T-helper 1 cell treated with Interleukin-12 subunit alpha and Interleukin-12 subunit beta and Interleukin-4 antibody, amounts not matched to agents 30 μg/mL and 1 μg/mL, for 36 hours (primary cell): ENCODE results near the gene MRPL55.
A peak's percentile ranks its signal among the peaks of the same experiment; 100 is the strongest.

Experiments
- H3K27ac Mint-ChIP-seq: one replicate; pipeline ENCODE4 v1.8.0; 2021; ENCODE audit warnings: mild to moderate bottlenecking, mixed read lengths
- H3K27me3 Mint-ChIP-seq: one replicate; pipeline ENCODE4 v1.8.0; 2021; ENCODE audit warnings: low read depth, mixed read lengths
- H3K36me3 Mint-ChIP-seq: one replicate; pipeline ENCODE4 v1.8.0; 2021; ENCODE audit warnings: low read depth, mixed read lengths
- H3K4me1 Mint-ChIP-seq: one replicate; pipeline ENCODE4 v1.8.0; 2021; ENCODE audit warnings: low read depth, mixed read lengths
- H3K4me3 Mint-ChIP-seq: one replicate; pipeline ENCODE4 v1.8.0; 2021; ENCODE audit warnings: mild to moderate bottlenecking, moderate library complexity, mixed read lengths
- H3K9me3 Mint-ChIP-seq: one replicate; pipeline ENCODE4 v1.8.0; 2021; ENCODE audit warnings: mixed read lengths

Gene MRPL55

GRCh38 chr1:228093050-228093906 lies 15.8 kb downstream of the MRPL55 start:
- H3K9me3 Mint-ChIP-seq, result peaks cover 18% of the 10 kb centered on the region
- H3K27ac Mint-ChIP-seq, result no peak overlapping the region
- H3K4me1 Mint-ChIP-seq, result peaks cover 27% of the 10 kb centered on the region
- no peak overlapping the region for H3K4me3 Mint-ChIP-seq
- peaks cover 64% of the 10 kb centered on the region for H3K36me3 Mint-ChIP-seq
- no peaks in the 10 kb centered on the region for H3K27me3 Mint-ChIP-seq

- Mint-ChIP-seq H3K27ac (no peak overlapping the region), H3K4me1 (peaks cover 35% of the 10 kb centered on the region), H3K27me3 (no peaks in the 10 kb centered on the region), H3K4me3 (no peak overlapping the region), H3K9me3 (peaks cover 18% of the 10 kb centered on the region), H3K36me3 (peaks cover 66% of the 10 kb centered on the region)
Observed at GRCh38 chr1:228092342-228093049, 16.6 kb downstream of the MRPL55 start.

- Mint-ChIP-seq H3K27ac (no peak overlapping the region), H3K36me3 (peaks cover 65% of the 10 kb centered on the region), H3K4me3 (no peak overlapping the region), H3K4me1 (peaks cover 45% of the 10 kb centered on the region), H3K27me3 (no peaks in the 10 kb centered on the region), H3K9me3 (peaks cover 18% of the 10 kb centered on the region)
Observed at GRCh38 chr1:228091084-228091483, 18.0 kb downstream of the MRPL55 start.

- no peak overlapping the region for H3K4me3 Mint-ChIP-seq
- no peak overlapping the region for H3K27ac Mint-ChIP-seq
- peaks cover 16% of the 10 kb centered on the region for H3K9me3 Mint-ChIP-seq
- peaks cover 60% of the 10 kb centered on the region for H3K36me3 Mint-ChIP-seq
- no peaks in the 10 kb centered on the region for H3K27me3 Mint-ChIP-seq
- peaks cover 47% of the 10 kb centered on the region for H3K4me1 Mint-ChIP-seq
Observed at GRCh38 chr1:228090613-228091081, 18.5 kb downstream of the MRPL55 start.

GRCh38 chr1:228089519-228090380 lies 19.3 kb downstream of the MRPL55 start:
- H3K9me3 Mint-ChIP-seq, result peaks cover 7% of the 10 kb centered on the region
- peaks cover 54% of the 10 kb centered on the region for H3K4me1 Mint-ChIP-seq
- H3K27me3 Mint-ChIP-seq, result no peaks in the 10 kb centered on the region
- H3K27ac Mint-ChIP-seq, result no peak overlapping the region
- H3K4me3 Mint-ChIP-seq, result no peak overlapping the region
- H3K36me3 Mint-ChIP-seq, result peaks cover 59% of the 10 kb centered on the region

GRCh38 chr1:228088586-228089498 lies 20.3 kb downstream of the MRPL55 start:
- Mint-ChIP-seq H3K4me1 (peaks cover 63% of the 10 kb centered on the region), H3K36me3 (peaks cover 57% of the 10 kb centered on the region), H3K27me3 (no peaks in the 10 kb centered on the region), H3K27ac (peak overlapping the region; percentile 34), H3K4me3 (no peak overlapping the region), H3K9me3 (no peaks in the 10 kb centered on the region)

GRCh38 chr1:228087771-228088251 lies 21.3 kb downstream of the MRPL55 start:
- Mint-ChIP-seq H3K36me3 (peaks cover 60% of the 10 kb centered on the region), H3K4me3 (peak overlapping the region; percentile 42), H3K27me3 (no peaks in the 10 kb centered on the region), H3K27ac (peak overlapping the region; percentile 82), H3K4me1 (peaks cover 68% of the 10 kb centered on the region), H3K9me3 (no peaks in the 10 kb centered on the region)

GRCh38 chr1:228085287-228085951 lies 23.7 kb downstream of the MRPL55 start:
- peaks cover 38% of the 10 kb centered on the region for H3K36me3 Mint-ChIP-seq
- H3K27ac Mint-ChIP-seq, result peak overlapping the region; percentile 92
- H3K9me3 Mint-ChIP-seq, result no peaks in the 10 kb centered on the region
- no peaks in the 10 kb centered on the region for H3K27me3 Mint-ChIP-seq
- peak overlapping the region; percentile 94 for H3K4me3 Mint-ChIP-seq
- H3K4me1 Mint-ChIP-seq, result peaks cover 61% of the 10 kb centered on the region

GRCh38 chr1:228084797-228085196 lies 24.3 kb downstream of the MRPL55 start:
- Mint-ChIP-seq H3K4me1 (peaks cover 61% of the 10 kb centered on the region), H3K36me3 (peaks cover 36% of the 10 kb centered on the region), H3K9me3 (no peaks in the 10 kb centered on the region), H3K27me3 (no peaks in the 10 kb centered on the region), H3K27ac (peak overlapping the region; percentile 92), H3K4me3 (peak overlapping the region; percentile 94)

GRCh38 chr1:228084325-228084724 lies 24.8 kb downstream of the MRPL55 start:
- Mint-ChIP-seq H3K36me3 (peaks cover 34% of the 10 kb centered on the region), H3K27ac (peak overlapping the region; percentile 92), H3K9me3 (no peaks in the 10 kb centered on the region), H3K27me3 (no peaks in the 10 kb centered on the region), H3K4me1 (peaks cover 61% of the 10 kb centered on the region), H3K4me3 (peak overlapping the region; percentile 94)

GRCh38 chr1:228083871-228084278 lies 25.2 kb downstream of the MRPL55 start:
- H3K27me3 Mint-ChIP-seq, result no peaks in the 10 kb centered on the region
- no peaks in the 10 kb centered on the region for H3K9me3 Mint-ChIP-seq
- peaks cover 56% of the 10 kb centered on the region for H3K4me1 Mint-ChIP-seq
- H3K4me3 Mint-ChIP-seq, result peak overlapping the region; percentile 94
- H3K36me3 Mint-ChIP-seq, result peaks cover 34% of the 10 kb centered on the region
- peak overlapping the region; percentile 92 for H3K27ac Mint-ChIP-seq

- Mint-ChIP-seq H3K4me3 (peak overlapping the region; percentile 94), H3K4me1 (peaks cover 50% of the 10 kb centered on the region), H3K27me3 (no peaks in the 10 kb centered on the region), H3K27ac (peak overlapping the region; percentile 92), H3K36me3 (peaks cover 28% of the 10 kb centered on the region), H3K9me3 (no peaks in the 10 kb centered on the region)
Observed at GRCh38 chr1:228082918-228083870, 25.9 kb downstream of the MRPL55 start.
